Mesodermal cell (in vitro differentiated cells): ENCODE data around the gene ANGEL1.

Experiments
- H3K27ac ChIP-seq: 2 replicates; pipeline ENCODE4 v1.7.0; 2013; ENCODE audit warnings: mild to moderate bottlenecking, low read depth, low read length, moderate library complexity; ENCODE audit not compliant: severe bottlenecking
- H3K36me3 ChIP-seq: 2 replicates; pipeline ENCODE4 v1.7.1; 2013; ENCODE audit warnings: mild to moderate bottlenecking, low read length, moderate library complexity; ENCODE audit not compliant: control insufficient read depth, insufficient read depth
- H3K4me1 ChIP-seq: one replicate; pipeline ENCODE4 v1.7.1; 2013; ENCODE audit warnings: mild to moderate bottlenecking, low read length; ENCODE audit not compliant: insufficient read depth, control insufficient read depth, poor library complexity, severe bottlenecking
- H3K4me3 ChIP-seq: 2 replicates; pipeline ENCODE4 v1.7.0; 2013; ENCODE audit warnings: low read length, control low read depth, mild to moderate bottlenecking; ENCODE audit not compliant: insufficient read depth, poor library complexity, severe bottlenecking; ENCODE audit errors: extremely low read depth
- H3K9me3 ChIP-seq: 2 replicates; pipeline ENCODE4 v1.7.1; 2013; ENCODE audit warnings: mild to moderate bottlenecking, low read length, moderate library complexity; ENCODE audit not compliant: control insufficient read depth
- WGBS, 2 experiments: methylation state at CpG; one replicate each; pipeline ENCODE4 v1.1.5; 2013; ENCODE audit warnings: missing lambda C conversion rate in 2 of 2; ENCODE audit not compliant: insufficient coverage in 2 of 2; 5-methylcytosine and 5-hydroxymethylcytosine counted together

ANGEL1 gene

DNA sequence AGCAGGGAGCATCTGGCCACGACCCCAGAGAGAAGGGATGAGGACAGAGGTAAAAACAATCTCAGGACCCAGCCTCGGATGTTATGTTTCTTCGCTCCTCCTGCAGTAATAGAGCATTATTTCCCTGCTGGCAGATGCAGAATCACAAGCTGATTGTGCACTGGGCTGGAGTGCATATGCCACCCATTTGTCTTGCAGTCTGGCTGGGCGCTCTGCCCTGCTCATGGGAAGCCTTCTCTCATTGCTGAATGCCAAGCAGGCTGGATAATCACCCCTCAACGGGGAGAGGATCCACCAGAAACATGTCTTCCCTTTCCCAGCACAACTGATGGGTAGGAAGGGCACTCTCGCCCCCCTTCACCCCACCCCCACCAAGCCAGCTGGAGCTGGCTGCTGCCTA, 59.9 kb downstream of the ANGEL1 start:
- H3K9me3 ChIP-seq, result no peaks in the 10 kb centered on the region

DNA sequence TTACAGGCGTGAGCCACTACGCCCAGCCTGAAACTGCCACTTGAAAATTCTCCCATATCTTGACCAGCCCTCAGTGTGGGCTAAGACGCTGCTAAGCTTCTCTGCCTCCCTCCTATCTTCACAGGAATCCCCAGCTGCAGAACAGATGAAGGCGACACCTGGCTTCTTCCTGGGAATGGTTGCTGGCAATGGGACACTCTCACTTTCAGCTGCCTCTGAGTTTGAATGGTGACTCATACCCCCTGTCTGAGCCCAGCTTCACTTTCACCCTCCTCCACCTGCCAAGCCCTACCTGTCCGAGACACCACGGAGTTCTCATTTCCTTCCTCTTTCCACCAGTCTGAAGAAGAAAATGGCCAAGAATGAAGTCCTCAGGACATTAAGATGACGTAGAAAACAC, 69.7 kb downstream of the ANGEL1 start:
- 87 to 89% methylated on average over 3 to 7 of the region's 7 CpGs for WGBS, 2 experiments
- Histone ChIP-seq H3K4me1 (no peaks in the 10 kb centered on the region), H3K27ac (no peak overlapping the region), H3K4me3 (no peak overlapping the region), H3K36me3 (no peaks in the 10 kb centered on the region), H3K9me3 (peaks cover 23% of the 10 kb centered on the region)

More for the DNA sequence above, 59.9 kb downstream of the ANGEL1 start:
- Histone ChIP-seq H3K4me3 (no peak overlapping the region), H3K36me3 (no peaks in the 10 kb centered on the region), H3K27ac (no peak overlapping the region), H3K4me1 (no peaks in the 10 kb centered on the region)
- 58 to 93% methylated on average over 3 to 5 of the region's 6 CpGs for WGBS, 2 experiments

DNA sequence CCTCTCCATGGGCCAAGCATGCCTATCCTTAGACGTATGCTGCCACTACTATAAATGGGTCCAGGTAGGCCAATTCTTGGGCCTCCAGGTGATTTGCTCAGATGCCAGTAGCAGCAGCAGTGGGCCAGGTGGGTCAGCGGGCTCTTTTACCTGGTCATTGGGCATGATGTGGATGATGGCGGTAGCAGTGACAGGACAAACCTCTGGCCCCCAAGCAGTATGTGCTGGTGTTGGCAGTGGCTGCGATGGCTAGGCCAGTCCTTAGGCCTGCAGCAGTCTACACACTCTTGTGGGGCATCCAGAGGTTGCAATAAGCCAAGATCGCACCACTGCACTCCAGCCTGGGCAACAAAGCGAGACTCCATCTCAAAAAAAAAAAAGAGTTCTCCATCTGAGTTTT, 70.5 kb downstream of the ANGEL1 start:
- H3K27ac ChIP-seq, result no peak overlapping the region
- WGBS, 2 experiments, result 73 to 77% methylated on average over 5 to 6 of the region's 6 CpGs
- H3K36me3 ChIP-seq, result no peaks in the 10 kb centered on the region

DNA sequence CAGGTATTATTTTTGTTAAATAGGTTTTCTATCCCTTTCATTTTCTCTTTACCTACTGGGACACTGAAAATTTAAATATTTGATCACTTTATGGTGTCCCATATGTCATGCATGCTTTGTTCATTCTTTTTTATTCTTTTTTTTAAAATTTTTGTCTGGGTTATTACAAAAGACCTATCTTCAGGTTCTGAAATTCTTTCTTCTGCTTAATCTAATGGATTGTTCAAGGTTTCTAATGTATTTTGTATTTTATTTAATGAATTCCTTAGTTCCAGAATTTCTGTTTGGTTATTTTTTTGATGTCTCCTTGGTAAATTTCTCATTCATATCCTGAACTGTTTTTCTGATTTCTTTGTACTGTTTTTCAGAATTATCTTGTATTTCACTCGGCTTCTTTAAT, 71.6 kb downstream of the ANGEL1 start:
- H3K9me3 ChIP-seq, result peaks cover 23% of the 10 kb centered on the region
- no peaks in the 10 kb centered on the region for H3K4me1 ChIP-seq
- no peak overlapping the region for H3K4me3 ChIP-seq
- H3K27ac ChIP-seq, result no peak overlapping the region
- WGBS, 2 experiments, result 80% methylated on average over 1 of the region's 1 CpG; no CpG with 5 or more reads in 1 of the 2 experiments
- H3K36me3 ChIP-seq, result no peaks in the 10 kb centered on the region

More for the DNA sequence above, 70.5 kb downstream of the ANGEL1 start:
- Histone ChIP-seq H3K4me1 (no peaks in the 10 kb centered on the region), H3K9me3 (peaks cover 23% of the 10 kb centered on the region), H3K4me3 (no peak overlapping the region)
